H9 (cell line): ENCODE measurements around the gene KCNQ2. TPM values are rescaled to one million over a fixed set of nuclear protein-coding genes. Genes with fewer than 3 reads are reported as not detected.

Experiments
- DNase-seq: peaks from one replicate; pipeline ENCODE4 v3.0.0-alpha.2; 2017
- H2AFZ ChIP-seq: one replicate; pipeline ENCODE4 v1.6.1; 2013; ENCODE audit warnings: mild to moderate bottlenecking, low read length, control low read depth, moderate library complexity
- H2AK5ac ChIP-seq: 2 replicates; pipeline ENCODE4 v1.6.1; 2013; ENCODE audit warnings: low read length, control low read depth, mixed read lengths; ENCODE audit not compliant: insufficient read length
- H2BK120ac ChIP-seq: one replicate; pipeline ENCODE4 v1.6.1; 2013; ENCODE audit warnings: low read depth, mild to moderate bottlenecking, low read length, control low read depth, inconsistent platforms; ENCODE audit not compliant: poor library complexity, severe bottlenecking
- H2BK12ac ChIP-seq: 2 replicates; pipeline ENCODE4 v1.6.1; 2013; ENCODE audit warnings: low read length, control low read depth, mixed read lengths, low read depth; ENCODE audit not compliant: insufficient read length
- H2BK15ac ChIP-seq: 2 replicates; pipeline ENCODE4 v1.6.1; 2013; ENCODE audit warnings: low read depth, low read length, control low read depth
- H2BK20ac ChIP-seq: one replicate; pipeline ENCODE4 v1.6.1; 2013; ENCODE audit warnings: low read depth, mild to moderate bottlenecking, low read length, control low read depth, inconsistent platforms; ENCODE audit not compliant: poor library complexity, severe bottlenecking
- H2BK5ac ChIP-seq: 2 replicates; pipeline ENCODE4 v1.6.1; 2013; ENCODE audit warnings: low read length, control low read depth, mixed read lengths; ENCODE audit not compliant: insufficient read length
- H3K14ac ChIP-seq: 2 replicates; pipeline ENCODE4 v1.6.1; 2013; ENCODE audit warnings: low read length, control low read depth; ENCODE audit not compliant: insufficient read depth
- H3K18ac ChIP-seq: 2 replicates; pipeline ENCODE4 v1.6.1; 2013; ENCODE audit warnings: low read depth, mild to moderate bottlenecking, mixed read lengths, low read length, control low read depth; ENCODE audit not compliant: insufficient read length
- H3K23ac ChIP-seq: 2 replicates; pipeline ENCODE4 v1.6.1; 2013; ENCODE audit warnings: low read length, control low read depth, mixed read lengths, low read depth; ENCODE audit not compliant: insufficient read length
- H3K23me2 ChIP-seq: 2 replicates; pipeline ENCODE4 v1.6.1; 2013; ENCODE audit warnings: low read depth, mild to moderate bottlenecking, mixed read lengths, low read length, control low read depth; ENCODE audit not compliant: insufficient read length, poor library complexity, severe bottlenecking
- H3K27ac ChIP-seq: 2 replicates; pipeline ENCODE4 v1.5.1; 2013; ENCODE audit warnings: low read length, control low read depth, mixed read lengths, low read depth; ENCODE audit not compliant: insufficient read length
- H3K27me3 ChIP-seq: 2 replicates; pipeline ENCODE4 v1.6.1; 2013; ENCODE audit warnings: low read length, control low read depth, inconsistent platforms; ENCODE audit not compliant: insufficient read depth
- H3K4ac ChIP-seq: 2 replicates; pipeline ENCODE4 v1.6.1; 2013; ENCODE audit warnings: low read depth, mild to moderate bottlenecking, control low read depth, inconsistent platforms, low read length, moderate library complexity
- H3K4me1 ChIP-seq: 2 replicates; pipeline ENCODE4 v1.6.1; 2013; ENCODE audit warnings: low read length, control low read depth, inconsistent platforms; ENCODE audit not compliant: insufficient read depth
- H3K4me2 ChIP-seq: 2 replicates; pipeline ENCODE4 v1.6.1; 2013; ENCODE audit warnings: low read length, control low read depth, mixed read lengths; ENCODE audit not compliant: insufficient read length, insufficient read depth
- H3K56ac ChIP-seq: 2 replicates; pipeline ENCODE4 v1.6.1; 2013; ENCODE audit warnings: low read depth, mild to moderate bottlenecking, mixed read lengths, low read length, control low read depth; ENCODE audit not compliant: insufficient read length
- H3K79me1 ChIP-seq: 2 replicates; pipeline ENCODE4 v1.6.1; 2013; ENCODE audit warnings: low read depth, mild to moderate bottlenecking, moderate library complexity, low read length, control low read depth, inconsistent platforms; ENCODE audit not compliant: insufficient read depth, poor library complexity, severe bottlenecking
- H3K79me2 ChIP-seq: 2 replicates; pipeline ENCODE4 v1.6.1; 2013; ENCODE audit warnings: low read length, control low read depth, inconsistent platforms; ENCODE audit not compliant: insufficient read depth
- H3K9ac ChIP-seq: 2 replicates; pipeline ENCODE4 v1.6.1; 2013; ENCODE audit warnings: low read length, control low read depth, mixed read lengths; ENCODE audit not compliant: insufficient read length; ENCODE audit errors: extremely low read depth
- H3K9me3 ChIP-seq: one replicate; pipeline ENCODE4 v1.6.1; 2013; ENCODE audit warnings: low read depth, low read length, inconsistent platforms; ENCODE audit not compliant: control insufficient read depth
- H3T11ph ChIP-seq: one replicate; pipeline ENCODE4 v1.6.1; 2013; ENCODE audit warnings: mild to moderate bottlenecking, low read length, control low read depth, inconsistent platforms
- H4K20me1 ChIP-seq: one replicate; pipeline ENCODE4 v1.6.1; 2013; ENCODE audit not compliant: control insufficient read depth, insufficient read length, insufficient read depth
- H4K5ac ChIP-seq: 2 replicates; pipeline ENCODE4 v1.6.1; 2013; ENCODE audit warnings: low read depth, mild to moderate bottlenecking, mixed read lengths, low read length, control low read depth; ENCODE audit not compliant: insufficient read length
- H4K8ac ChIP-seq: replicated peaks from 2 replicates; pipeline ENCODE4 v1.6.1; 2013; ENCODE audit warnings: low read length, control low read depth, mixed read lengths, low read depth; ENCODE audit not compliant: insufficient read length
- H4K91ac ChIP-seq: 2 replicates; pipeline ENCODE4 v1.6.1; 2013; ENCODE audit warnings: low read depth, mild to moderate bottlenecking, moderate library complexity, mixed read lengths, low read length, control low read depth; ENCODE audit not compliant: insufficient read length
- H3K27ac Mint-ChIP-seq, 3 experiments: 2 replicates in 2 of 3; 3 replicates in 1 of 3; pipeline ENCODE4 v1.8.0; 2020 to 2021; ENCODE audit warnings: mixed read lengths in 3 of 3, mild to moderate bottlenecking in 1 of 3, moderate library complexity in 1 of 3
- H3K27me3 Mint-ChIP-seq: 2 replicates; pipeline ENCODE4 v1.8.0; 2021; ENCODE audit warnings: low read depth, mild to moderate bottlenecking, moderate library complexity, mixed read lengths
- H3K36me3 Mint-ChIP-seq, 3 experiments: 2 replicates in 2 of 3; 3 replicates in 1 of 3; pipeline ENCODE4 v1.8.0; 2020 to 2021; ENCODE audit warnings: low read depth in 3 of 3, mixed read lengths in 3 of 3; ENCODE audit not compliant: insufficient read depth in 1 of 3
- H3K4me1 Mint-ChIP-seq, 2 experiments: 2 replicates each; pipeline ENCODE4 v1.8.0; 2020; ENCODE audit warnings: mixed read lengths in 2 of 2
- H3K4me3 Mint-ChIP-seq, 2 experiments: 2 replicates in 1 of 2; 3 replicates in 1 of 2; pipeline ENCODE4 v1.8.0; 2020 to 2021; ENCODE audit warnings: mild to moderate bottlenecking in 2 of 2, mixed read lengths in 2 of 2, moderate library complexity in 1 of 2
- H3K9me3 Mint-ChIP-seq, 2 experiments: 2 replicates in 1 of 2; 3 replicates in 1 of 2; pipeline ENCODE4 v1.8.0; 2020; ENCODE audit warnings: mild to moderate bottlenecking in 2 of 2, mixed read lengths in 2 of 2, moderate library complexity in 1 of 2
- WGBS: extraction: QIAGEN DNeasy Blood & Tissue Kit; methylation state at CpG from one replicate; pipeline ENCODE4 v1.1.7; 2013; ENCODE audit warnings: missing lambda C conversion rate, low lambda C conversion rate, mixed read lengths; ENCODE audit not compliant: insufficient read length; ENCODE audit errors: extremely low coverage; 5-methylcytosine and 5-hydroxymethylcytosine counted together
- total RNA-seq: library from RNA; stranded (reverse); gene quantifications from 2 replicates; pipeline ENCODE4 v1.2.1, GENCODE V29; 2021
- TF ChIP-seq, protein P1 (sequence below): fragments of 200-600 bp; sonication (generic); conservative IDR thresholded peaks from 3 replicates; pipeline ENCODE4 v1.8.0; 2021; ENCODE audit warnings: antibody characterized with exemption, mild to moderate bottlenecking

The KCNQ2 gene
- total RNA-seq, 1 experiment from 2014 or later: 69.2 TPM

DNA sequence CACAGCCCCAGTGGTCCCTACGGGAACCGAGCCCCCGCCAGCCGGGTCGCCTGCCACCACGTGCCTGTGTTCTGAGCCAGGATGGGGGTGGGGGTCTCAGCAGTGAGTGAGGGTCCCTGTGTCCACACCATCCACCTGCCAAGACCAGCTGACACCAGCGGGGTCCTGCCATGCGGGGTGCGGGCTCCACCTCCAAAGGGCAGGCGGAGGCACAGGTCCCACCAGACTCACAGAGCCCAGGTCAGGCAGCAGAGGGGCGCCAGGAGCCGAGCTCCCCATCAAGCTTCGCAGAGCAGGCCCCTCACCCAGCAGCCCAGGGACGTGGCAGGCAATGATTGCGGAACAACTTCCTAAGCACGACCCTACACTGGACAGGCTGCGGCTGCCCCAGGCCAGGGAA is 50.5 kb downstream of the KCNQ2 start:
- Mint-ChIP-seq H3K27ac (no peak overlapping the region), H3K27me3 (no peaks in the 10 kb centered on the region), H3K9me3 (peaks cover 0 to 3% of the 10 kb centered on the region in 2 experiments; a peak in 1 of 5 replicates), H3K4me3 (no peak overlapping the region), H3K36me3 (peaks cover 12 to 20% (median 14%) of the 10 kb centered on the region in 3 experiments), H3K4me1 (peaks cover 6 to 7% of the 10 kb centered on the region in 2 experiments)
- Histone ChIP-seq H3T11ph (no peak overlapping the region), H3K9ac (no peak overlapping the region), H3K56ac (no peak overlapping the region), H3K79me1 (no peaks in the 10 kb centered on the region), H4K5ac (no peak overlapping the region), H2BK15ac (no peak overlapping the region), H3K23ac (no peak overlapping the region), H3K27me3 (no peaks in the 10 kb centered on the region), H3K4me2 (no peak overlapping the region), H3K79me2 (no peaks in the 10 kb centered on the region), H4K91ac (no peak overlapping the region), H2AFZ (no peak overlapping the region), H3K4ac (no peak overlapping the region), H2BK5ac (no peak overlapping the region), H2BK12ac (no peak overlapping the region), H2AK5ac (no peak overlapping the region), H3K4me1 (no peaks in the 10 kb centered on the region), H3K14ac (peak overlapping the region; percentile 42; the same call in 1 of the 2 replicates), H3K27ac (no peak overlapping the region), H2BK20ac (no peak overlapping the region), H3K18ac (no peak overlapping the region), H4K20me1 (no peaks in the 10 kb centered on the region), H3K23me2 (no peaks in the 10 kb centered on the region), H4K8ac (no peak overlapping the region), H2BK120ac (no peak overlapping the region), H3K9me3 (no peaks in the 10 kb centered on the region)
- no peak for DNase-seq
- no CpG with 5 or more reads among the region's 17 CpGs for WGBS
- TF ChIP-seq, protein P1, sequence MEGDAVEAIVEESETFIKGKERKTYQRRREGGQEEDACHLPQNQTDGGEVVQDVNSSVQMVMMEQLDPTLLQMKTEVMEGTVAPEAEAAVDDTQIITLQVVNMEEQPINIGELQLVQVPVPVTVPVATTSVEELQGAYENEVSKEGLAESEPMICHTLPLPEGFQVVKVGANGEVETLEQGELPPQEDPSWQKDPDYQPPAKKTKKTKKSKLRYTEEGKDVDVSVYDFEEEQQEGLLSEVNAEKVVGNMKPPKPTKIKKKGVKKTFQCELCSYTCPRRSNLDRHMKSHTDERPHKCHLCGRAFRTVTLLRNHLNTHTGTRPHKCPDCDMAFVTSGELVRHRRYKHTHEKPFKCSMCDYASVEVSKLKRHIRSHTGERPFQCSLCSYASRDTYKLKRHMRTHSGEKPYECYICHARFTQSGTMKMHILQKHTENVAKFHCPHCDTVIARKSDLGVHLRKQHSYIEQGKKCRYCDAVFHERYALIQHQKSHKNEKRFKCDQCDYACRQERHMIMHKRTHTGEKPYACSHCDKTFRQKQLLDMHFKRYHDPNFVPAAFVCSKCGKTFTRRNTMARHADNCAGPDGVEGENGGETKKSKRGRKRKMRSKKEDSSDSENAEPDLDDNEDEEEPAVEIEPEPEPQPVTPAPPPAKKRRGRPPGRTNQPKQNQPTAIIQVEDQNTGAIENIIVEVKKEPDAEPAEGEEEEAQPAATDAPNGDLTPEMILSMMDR: no peak
